HEK293T (cell line): Measurements from ENCODE around the gene PALLD.

Experiments
- FOXK2 ChIP-seq: fragments of 450-650 bp; IDR thresholded peaks from 2 replicates; pipeline ENCODE4 v1.6.1; 2016; ENCODE audit warnings: mild to moderate bottlenecking
- FOXM1 ChIP-seq: fragments of 450-650 bp; IDR thresholded peaks from 2 replicates; pipeline ENCODE4 v1.6.1; 2017; ENCODE audit warnings: mild to moderate bottlenecking, borderline replicate concordance
- LEF1 ChIP-seq: fragments of 450-650 bp; IDR thresholded peaks from 2 replicates; pipeline ENCODE4 v1.6.1; 2017; ENCODE audit warnings: mild to moderate bottlenecking, borderline replicate concordance
- ZNF384 ChIP-seq: fragments of 450-650 bp; IDR thresholded peaks from 2 replicates; pipeline ENCODE4 v1.6.1; 2016

DNA sequence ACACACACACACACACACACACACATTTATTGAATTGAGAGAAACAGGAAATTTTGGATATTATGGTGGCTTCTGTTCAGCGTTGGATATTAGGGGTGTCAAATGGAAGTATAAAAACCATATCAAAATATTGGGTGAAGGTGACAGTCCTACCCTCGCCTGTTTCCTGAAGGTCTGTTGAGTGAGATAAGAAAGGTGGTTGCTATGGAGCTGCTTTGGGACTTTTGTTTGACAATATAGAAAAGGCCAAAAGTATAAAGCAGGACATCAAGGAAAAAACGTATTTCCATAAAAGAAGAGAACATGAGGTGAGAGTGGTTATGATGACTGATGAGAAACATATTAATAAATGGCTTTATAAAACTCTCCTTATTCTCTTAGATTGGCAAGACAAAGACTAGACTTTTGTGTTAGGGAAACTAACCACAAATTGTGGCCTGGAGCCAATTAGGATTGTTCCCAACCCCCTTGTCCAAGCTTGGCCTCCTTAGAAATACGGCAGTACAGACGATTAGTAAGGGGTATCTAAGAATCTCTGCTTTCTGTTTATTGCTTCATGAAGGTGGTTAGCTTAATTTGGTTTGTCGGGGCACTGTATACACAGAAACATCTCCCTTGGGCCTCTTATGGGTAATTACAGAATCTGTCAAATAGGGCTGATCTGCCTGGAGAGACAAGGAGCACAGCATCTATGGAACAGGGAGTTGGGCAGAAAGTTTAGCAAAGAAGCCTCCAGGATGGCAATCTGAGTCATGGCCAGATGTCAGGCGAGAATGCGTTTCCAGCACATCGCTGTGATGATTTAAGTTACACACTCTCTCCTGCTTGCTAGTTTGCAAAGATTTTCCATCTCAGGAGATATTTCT lies 315.2 kb downstream of the PALLD start:
- TF ChIP-seq LEF1 (no peak), FOXM1 (no peak), FOXK2 (no peak), ZNF384 (no peak)
